ENCODE results near the gene SLC35F1.
"Not testable (repeated sequence)": the region's sequence is repeated elsewhere in the genome, so short reads cannot be mapped to it uniquely, and the experiment has no call there.

Gene SLC35F1

DNA sequence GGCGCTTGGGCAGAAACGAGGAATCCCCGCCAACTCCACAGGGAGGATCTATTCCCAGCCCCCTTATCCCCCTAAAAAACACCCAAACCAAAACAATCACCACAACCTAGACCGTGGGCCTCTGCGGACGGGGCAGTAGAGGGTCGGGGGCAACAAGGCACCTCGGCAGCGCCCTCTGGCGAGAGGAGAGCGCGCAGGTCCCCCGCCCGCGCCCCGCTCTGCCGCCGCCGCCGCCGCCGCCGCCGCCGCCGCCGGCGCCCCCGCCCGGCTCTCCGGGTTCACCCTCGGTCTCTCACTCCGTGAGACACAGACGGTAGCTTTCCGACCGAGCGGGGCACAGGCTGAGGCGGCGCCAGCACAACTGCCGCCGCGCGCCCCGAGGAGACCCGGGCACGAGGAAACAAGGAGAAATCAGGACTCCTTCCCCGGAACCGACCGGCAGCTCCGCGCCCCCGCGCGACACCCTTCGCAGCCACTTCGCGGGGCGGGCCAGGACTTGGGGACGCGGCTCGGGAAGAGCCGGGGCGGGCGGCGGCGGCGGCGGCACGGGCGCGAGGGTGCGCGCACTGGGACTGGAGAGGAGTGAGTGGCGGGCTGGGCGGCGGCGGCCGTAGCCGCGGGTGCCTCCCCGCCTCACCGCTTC is at the start of gene SLC35F1:
SLC35F1 (plus strand) TSS at position 307 of the 643 bp plus-strand sequence.
- peak; percentile 51 for DNase-seq

DNA sequence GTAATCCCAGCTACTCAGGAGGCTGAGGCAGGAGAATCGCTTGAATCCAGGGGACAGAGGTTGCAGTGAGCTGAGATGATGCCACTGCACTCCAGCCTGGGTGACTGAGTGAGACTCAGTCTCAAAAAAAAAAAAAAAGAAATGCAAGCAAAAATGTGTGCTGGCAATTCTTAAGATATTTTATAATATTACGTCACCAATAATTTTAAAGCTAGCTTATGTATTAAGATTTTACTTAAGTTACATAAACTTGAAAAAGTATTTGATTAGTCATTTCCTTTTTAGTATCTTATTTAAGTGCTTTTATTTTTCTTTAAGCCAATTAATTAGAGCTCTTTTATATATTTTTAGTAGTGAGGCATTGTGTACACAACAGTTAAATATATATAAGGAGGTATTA is 48.5 kb upstream of the SLC35F1 start:
- DNase-seq, result not testable (repeated sequence)

DNA sequence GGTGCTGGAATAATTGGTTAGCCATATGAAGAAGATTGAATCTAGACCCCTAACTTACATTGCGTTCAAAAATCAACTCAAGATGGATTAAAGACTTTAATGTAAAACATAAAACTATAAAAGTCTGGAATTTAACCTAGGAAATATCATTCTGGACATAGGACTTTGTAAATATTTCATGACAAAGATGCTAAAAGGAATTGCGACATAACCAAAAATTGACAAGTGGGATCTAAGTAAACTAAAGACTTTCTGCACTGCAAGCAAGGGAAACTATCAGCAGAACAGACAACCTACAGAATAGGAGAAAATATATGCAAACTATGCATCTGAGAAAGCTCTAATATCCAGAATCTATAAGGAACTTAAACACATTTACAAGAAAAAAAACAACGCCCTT is 45.5 kb upstream of the SLC35F1 start:
- DNase-seq, result no peak

DNA sequence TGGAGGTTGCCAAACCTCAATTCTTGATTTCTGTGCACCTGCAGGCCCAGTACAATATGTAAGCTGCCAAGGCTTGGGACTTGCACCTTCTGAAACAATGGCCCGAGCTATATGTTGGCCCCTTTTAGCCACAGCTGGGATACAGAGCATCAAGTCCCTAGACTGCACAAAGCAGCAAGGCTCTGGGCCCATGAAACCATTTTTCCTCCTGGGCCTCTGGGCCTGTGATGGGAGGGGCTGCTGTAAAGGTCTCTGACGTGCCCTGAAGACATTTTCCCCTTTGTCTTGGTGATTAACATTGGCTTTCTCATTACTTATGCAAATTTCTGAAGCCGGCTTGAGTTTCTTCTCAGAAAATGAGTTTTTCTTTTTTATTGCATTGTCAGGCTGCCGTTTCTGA is 40.5 kb upstream of the SLC35F1 start:
- DNase-seq, result no peak

DNA sequence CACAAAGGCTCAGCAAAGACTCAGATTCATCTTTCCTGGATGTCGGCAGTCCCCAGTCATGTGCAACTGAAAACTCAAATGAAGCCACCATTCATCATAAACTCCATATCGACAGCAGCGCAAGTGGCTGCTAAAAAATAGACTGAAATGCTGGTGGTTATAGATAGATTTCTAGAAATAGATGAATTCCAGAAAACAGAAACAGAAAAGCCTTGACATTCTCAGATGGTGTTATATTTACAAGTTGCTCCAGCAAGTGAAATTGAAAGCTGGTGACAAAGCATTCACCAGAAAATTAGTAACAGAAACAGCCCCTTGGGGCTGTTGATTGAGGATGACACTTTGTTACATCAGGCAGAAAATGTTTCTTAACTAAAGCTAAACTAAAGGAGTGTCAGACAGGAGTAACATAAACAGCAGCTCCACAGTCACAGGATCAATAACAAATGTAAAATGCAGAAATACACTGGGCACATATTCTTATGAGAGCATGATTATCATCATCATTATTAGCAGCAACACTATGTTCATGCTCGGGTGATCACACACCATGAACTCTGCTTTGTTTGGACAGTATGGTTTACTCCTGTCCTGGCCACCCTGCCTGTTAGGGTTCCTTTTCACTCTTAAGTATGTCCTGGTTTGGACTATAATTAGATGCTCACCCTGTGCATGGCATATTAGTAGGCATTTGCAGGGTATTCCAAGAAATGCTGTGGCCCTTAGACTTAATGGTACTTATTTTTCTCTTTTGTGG is 36.4 kb upstream of the SLC35F1 start:
- no peak for DNase-seq

DNA sequence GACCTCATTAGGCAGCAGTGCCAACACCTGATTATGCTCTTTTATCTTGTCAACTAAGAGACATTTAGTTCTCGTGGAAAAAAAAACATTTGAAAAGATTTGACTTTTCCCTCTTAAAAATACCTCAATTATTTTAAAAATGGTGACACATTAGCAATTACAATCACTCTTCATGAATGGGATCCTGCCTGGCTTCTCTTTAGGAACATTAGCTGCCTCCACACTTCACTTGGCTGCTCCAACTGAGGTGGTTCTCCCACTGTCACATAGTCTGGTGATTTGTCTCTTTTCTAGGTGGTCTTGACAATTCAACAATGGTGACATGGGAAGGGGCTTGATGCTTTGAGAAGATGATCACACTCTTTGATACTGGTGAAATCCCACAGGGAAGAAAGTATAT is 26.2 kb upstream of the SLC35F1 start:
- no peak for DNase-seq

DNA sequence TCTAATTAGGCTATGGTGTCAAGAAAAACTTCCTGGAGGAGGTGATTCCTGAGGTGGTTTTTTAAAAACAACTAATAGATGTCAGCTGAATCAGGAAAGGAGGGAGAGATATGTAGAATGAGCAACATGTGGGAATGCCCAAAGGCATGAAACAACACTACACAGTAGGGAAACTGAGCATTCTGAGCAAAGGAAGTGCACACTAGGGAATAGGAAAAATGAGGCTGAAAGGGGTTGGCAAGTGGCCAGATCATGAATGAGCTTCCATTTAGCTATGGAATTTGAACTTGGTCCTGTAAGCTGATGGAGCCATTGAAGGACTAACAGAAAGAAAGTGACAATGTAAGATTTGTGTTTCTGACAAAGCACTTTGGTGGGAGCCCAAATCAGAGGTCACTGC is 16.9 kb upstream of the SLC35F1 start:
- no peak for DNase-seq

DNA sequence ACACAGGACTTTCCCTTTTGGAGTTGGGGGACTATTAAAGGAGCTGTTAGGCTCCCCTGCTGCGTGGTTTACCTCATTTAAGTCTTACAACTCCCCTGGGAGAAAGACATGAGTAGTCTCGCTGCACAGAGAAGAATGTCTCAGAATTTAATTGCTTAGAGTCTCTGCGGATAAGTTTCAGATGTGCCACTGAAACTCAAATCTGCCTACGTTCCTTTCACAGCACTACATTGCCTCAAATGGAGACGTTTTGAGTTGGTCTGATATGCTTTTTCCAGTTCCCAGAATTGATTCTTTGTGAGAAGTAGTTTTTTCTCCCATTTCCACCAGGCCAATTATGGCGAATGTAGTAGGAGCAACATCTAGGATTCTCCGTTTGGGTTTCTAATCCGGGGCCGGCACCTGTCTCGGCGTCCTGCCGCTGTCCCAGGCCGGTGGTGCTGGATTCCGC is 532 bp upstream of the SLC35F1 start:
- DNase-seq, result peak; percentile 51

DNA sequence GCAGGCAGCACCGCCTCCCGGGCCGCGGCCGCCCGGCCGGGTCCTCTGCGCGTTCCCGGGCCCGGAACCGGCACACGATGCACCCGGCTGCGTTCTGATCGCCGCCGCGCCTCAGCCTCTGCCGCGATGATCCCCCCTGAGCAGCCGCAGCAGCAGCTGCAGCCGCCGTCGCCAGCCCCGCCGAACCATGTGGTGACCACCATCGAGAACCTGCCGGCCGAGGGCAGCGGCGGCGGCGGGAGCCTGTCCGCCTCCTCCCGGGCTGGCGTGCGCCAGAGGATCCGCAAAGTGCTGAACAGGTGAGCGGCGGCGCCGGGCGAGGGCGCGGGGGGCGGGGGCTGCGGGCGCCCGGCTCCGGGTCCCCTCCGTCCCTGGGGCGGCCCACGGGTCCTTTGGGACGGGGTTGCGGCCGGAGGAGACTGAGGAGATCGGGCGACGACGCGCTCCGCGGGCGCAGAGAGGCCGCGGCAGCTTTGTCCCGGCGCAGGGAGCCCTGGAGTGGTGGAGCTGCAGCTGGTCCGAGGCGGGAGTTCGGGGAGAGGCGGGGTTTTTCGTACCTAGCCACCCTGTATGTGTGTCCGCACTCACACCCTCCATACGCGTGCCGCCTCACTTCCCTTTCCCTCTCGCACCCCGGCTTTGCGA is 659 bp downstream of the SLC35F1 start:
- DNase-seq, result no peak

DNA sequence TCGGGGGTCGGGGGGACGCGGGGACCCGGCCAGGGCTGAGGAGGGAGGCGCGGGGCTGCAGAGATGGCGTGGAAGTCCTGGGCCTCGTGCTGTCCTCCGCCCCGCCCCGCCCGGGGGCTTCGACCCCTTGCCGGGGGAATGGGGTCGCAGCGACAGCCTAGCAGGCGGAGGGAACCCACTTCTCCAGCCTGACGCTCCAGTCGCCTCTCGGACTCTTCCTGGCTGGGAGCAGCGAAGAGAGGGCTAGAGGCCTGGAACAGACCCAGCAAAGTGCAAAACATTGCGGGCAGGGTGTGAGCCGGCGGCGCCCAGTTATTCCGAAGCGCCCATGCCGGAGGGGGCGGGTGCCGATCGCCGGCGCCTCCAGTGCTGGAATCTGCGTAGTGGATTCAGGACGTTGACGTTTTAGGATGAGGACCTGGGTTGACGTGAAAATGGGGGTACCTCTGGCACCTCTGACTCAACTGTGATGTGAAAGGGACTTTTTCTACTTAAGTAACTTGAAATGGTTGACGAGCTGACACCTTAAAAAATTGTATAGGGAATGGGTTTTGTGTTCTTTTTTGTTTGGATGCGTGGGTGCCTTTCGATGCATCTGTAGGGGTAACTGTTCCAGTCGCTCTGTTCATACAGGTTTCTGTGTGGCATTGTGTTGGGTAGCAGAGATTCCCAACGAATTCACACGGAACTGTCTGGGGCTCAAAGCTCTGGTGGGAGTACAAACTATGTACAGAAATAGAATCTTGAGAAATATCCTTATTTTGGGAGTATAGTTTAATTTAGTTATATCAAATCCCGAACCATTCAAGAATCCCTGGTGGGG is 1.4 kb downstream of the SLC35F1 start:
- DNase-seq, result no peak

DNA sequence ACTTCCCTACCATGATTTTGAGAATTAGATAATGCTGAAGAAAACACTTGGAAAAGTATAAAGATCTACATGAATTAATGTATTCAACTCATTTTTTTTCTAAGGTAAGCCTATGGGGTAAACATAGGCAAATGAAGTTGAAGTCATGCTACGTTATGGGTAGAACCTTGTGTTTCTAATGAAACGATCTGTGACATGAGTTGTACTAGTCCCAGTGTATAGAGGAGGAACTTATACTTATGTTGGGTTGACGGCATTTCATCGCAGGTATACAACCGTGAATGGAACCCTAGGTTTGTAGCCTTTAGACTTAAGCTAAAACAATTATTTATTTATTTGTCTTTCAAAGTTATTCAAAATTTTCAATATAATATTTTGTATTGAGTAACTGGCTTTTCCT is 2.6 kb downstream of the SLC35F1 start:
- no peak for DNase-seq

DNA sequence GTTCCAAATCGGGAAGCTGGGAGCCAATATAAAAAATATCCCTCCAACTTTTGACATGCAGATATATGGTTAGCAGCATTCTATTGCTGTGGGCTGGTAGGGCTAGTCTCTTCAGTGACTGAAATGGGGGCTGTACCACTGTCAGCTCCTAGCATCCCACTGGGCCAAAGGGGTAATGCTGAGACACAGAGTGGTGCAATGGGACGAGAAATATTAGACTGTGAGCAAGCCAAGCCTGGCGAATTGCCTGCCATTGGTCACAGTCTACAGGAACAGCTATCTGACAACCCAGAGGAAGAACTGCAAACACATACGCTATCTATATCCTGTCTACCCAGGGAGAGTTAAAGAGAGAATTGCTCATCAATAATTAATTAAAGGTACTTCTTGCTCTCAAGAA is 3.5 kb downstream of the SLC35F1 start:
- no peak for DNase-seq

DNA sequence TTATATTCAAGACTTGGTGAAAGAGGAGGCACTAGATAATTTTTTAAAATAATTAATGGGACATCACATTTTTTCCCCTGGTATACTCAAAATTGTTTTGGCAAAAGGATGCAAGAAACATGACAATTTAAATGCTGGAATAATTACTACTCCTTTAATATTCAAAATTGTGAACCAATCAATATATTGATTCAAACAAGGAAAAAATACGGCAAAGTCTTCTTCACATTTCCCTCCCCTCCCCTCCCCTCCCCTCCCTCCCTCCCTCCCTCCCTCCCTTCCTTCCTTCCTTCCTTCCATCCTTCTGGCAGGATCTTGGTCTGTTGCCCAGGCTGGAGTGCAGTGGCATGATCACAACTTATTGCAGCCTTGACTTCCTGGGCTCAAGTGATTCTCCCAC is 4.1 kb downstream of the SLC35F1 start:
- no peak for DNase-seq

DNA sequence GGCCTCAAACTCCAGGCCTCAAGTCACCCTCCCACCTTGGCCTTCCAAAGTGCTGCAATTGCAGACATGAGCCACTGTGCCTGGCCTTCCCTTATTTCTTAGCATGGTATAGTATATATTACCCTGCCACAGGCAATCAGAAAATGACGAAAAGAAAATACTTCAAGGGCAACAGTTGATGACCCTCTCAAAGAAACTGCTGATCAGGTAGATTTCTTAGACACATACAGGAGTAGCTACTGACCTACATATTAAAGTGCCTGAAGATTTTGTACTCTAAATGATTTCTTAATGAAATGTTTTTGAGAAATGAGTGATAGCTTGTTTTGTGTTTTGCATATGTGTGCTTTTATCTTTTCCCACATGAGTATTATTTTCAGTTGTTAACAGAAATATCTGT is 4.6 kb downstream of the SLC35F1 start:
- DNase-seq, result no peak

DNA sequence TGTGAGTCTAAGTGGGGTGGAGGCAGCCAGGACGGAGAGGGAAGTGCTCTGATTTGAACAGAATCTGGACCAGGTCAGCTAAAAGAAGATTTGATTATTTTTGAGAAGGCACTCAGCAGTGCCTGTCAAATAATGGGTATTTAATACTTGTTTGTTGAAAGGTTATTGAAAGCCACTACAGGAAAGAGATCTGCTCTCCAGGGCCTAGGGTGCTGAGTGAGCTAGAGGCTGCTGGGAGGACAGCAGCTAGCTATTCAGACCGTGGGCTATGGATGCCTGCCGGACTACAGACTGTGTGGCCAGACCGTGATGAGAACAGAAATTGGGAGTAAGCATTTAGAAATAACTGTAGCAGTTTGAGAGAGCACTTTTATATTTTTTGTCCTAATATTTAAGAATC is 8.8 kb downstream of the SLC35F1 start:
- no peak for DNase-seq

DNA sequence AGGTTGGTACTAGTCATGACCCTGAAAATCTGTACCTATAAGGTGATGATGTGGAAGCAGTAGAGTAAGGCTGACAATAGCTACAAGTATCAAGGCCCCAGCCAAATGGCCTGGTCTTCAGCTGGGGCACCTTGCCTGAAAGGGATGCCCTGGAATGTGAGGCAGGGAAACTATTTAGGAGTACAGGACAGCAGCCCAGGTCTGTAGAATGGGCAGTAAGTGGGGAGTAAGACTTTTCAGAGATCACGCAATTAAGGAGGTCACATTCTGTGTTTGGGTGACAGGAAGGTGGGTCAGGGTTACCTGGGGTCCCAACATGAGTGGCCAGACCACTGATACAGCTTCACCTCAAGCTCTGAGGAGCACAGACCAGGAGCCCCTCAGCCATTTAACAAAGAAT is 9.4 kb downstream of the SLC35F1 start:
- DNase-seq, result no peak

DNA sequence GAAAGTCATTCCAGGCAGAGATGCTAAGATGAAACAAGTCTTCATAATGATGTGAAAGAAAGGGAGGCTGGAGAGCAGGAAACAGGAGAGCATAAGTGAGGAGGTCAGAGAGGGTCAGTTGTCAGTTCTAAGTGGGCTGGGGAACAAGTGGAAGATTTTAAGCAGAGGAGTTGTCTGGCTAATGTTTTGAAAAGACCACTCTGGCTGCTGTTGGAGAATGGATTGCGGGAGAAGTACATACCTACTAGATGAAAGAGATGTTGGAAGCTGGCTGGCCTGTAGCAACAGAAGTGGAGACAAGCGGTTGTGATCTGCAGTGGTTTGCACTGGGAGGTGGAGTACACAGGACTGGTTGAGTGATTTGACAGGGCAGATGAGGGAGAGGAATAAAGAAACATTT is 10.1 kb downstream of the SLC35F1 start:
- DNase-seq, result no peak

DNA sequence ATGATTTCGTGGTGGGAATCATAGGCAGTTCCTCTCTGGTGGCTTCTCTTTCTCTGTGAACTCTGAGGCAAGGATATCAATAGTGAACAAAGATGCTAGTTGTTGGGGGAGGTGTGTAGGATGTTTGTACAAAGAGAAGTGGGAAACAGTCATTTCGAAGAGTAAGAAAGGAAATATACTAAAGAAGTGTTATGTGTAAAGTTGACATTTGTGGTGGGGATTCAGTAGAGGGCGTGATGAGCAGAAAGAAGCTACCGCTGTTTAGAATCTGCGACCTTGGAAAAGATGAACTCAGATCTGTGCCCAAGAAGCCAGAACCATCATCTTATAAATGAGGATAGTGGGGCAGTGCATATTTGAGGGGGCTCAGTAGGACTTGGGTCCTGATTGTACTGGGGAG is 11.4 kb downstream of the SLC35F1 start:
- no peak for DNase-seq

DNA sequence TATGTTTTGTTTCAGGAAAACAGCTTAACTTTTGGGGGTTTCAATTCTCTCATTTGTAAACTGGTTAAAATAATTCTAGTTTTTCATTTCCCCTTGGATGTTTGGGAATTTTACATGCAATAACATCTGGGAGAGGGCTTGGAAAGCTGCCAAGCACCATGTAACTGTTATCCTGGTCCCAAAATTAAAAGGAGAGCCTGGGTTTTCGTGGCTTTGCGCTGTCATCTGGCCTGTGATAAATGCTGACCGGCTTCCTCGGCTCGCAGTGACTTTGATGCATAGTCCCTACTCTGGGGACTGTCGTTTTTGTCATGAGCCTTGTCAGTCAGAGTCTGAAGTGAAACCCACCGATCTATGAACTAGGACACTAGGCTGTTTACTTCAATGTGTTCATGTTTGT is 12.2 kb downstream of the SLC35F1 start:
- no peak for DNase-seq

DNA sequence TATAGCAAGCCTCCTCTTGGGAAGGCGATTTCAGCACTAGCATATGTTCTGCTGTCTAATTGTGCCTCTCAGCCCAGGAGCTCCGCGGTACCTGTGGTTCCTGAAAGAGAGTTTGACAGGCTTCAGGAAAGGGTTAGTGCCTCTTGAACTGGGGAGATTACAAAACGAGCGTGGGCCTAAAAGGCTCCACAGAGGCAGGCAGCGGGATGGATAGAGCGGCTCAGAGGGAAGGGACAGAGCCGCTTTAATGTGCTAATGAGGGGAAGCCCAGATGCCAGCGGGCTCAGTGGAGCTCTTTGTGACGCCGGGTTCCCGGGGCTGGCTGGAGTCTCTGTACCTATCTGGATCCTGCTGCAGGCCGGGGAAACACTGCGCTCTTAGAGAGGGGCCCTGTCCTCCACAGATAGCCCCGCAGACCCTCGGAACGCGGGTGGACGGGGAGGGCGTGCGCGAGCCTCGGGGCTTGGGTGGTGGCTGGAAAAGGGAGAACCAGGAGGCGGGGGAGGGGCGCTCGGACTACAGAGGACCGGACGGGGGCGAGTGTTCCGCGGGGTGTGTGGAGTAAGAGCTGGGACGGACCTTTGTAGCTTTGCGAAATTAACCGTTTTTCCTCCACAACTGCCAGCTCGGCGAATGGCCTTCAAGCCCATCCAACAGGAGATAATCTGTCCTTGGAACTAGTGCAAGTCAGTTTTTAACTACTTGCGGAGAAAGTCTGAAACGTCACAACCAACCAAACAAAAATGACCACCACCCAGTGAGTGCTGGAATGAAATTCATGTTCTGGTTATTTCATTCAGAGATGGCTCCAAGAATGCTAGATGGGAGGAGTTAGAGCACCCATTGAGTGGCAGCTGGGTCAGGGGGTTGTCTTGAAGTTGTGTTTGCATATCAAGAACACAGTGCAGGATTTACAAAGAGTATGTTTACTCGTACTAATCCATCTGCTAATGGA is 13.0 kb downstream of the SLC35F1 start:
- DNase-seq, result peak; percentile 32

DNA sequence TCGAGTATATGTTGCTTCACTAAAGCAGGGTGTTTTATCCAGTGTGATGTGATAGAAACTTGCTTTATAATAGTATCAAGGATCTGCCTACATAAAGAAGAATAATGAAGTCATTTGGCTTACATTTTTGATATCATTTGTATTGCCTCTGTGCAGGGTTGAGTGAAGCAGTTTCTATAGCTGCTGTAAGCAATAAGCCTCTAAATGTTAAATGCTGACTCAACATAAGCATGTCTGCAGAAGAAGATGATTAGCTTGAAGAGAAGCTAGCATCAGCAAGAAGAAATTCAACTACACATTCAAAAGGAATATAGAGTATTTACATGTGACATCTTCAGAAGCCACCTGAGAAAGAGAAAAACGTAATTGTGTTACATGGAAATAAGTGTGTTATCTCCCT is 17.6 kb downstream of the SLC35F1 start:
- DNase-seq, result no peak

DNA sequence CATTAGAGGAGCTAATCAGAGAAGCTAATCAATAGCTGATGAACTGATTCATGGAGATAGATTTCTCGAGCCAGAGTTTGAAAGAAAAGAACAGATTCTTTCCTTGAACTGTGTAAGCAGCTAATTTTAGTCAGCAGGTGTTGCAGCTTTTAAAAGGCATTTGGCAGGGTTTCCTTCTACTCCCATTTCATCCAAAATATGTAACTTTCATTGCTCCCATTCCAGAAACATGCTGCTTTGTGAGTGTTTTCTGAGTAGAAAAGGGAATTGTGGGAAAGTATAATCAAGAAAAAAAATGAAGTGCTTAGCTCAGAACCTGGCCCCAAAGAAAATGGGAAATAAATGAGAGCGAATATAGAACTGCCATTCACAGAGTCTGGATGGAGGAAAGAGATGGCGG is 20.8 kb downstream of the SLC35F1 start:
- DNase-seq, result no peak
